ENCODE measurements around the gene KDM5A.

KDM5A gene

DNA sequence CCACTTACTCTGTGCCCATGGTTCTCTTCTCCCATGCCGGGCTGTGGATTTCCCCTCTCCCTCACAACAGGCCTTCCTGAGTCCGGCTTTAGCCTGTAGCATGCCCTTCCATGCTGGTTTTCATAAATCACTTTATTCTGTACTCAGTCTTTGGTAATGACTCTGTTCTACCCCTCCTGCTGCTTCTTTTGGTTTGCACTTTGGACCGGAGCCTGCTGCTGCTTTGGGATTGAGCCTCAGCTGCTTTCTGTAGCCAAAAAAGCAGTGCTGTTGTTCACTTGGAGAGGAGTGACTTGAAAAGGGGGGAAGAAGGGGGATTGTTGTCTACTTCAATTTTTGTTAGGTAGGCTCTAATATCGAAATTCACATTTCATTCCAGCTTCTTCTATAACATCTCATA lies 118.0 kb downstream of the KDM5A start:
- DNase-seq: no peak

- DNase-seq: no peak
Measured at GRCh38 chr12:269191-269590, 119.9 kb downstream of the KDM5A start.

- no peak for DNase-seq
Measured at GRCh38 chr12:268483-268840, 120.7 kb downstream of the KDM5A start.

DNA sequence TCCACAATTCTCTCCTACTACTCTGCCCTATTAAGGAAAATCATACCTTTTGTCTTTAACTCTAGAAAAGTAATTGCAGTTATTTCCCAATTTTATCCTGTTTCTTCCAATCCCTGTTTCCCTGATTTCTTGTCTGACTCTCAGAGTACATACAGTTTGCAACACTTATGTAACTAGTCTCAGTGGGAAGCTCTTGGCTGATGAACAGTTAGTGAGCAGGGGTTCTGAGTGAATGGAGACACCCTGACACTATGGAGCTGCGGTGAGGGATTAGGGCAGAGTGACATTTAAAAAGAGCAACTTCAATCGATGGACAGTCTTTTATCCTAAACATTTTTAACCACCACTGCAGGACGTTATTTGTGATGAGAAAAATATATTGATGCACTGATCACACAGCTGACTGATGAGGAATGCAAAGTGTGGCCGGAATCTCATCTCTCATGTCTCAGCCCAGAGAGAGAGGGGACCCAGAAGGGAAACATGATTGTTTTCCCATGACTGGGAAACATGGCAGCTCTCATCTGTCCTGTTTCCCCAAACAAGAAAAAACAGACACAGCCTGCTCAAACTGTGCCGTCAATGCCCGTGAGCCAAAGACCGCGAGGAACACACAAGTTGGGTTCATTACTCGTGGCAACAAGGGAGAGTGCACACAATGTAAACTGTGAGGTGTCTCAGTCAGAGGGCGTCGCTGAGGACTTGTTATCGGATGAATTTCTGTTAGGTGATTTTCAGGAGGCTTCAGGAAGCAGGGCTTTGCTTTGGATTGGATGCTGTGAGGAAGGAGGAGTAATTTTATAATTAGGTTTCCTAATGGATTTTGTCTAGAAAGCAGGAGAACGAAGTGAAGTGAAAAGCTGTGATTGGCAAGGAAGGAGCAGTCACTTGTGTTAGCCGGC lies 121.3 kb downstream of the KDM5A start:
- DNase-seq: no peak

- DNase-seq: no peak
Measured at GRCh38 chr12:265096-265495, 124.0 kb downstream of the KDM5A start.

DNA sequence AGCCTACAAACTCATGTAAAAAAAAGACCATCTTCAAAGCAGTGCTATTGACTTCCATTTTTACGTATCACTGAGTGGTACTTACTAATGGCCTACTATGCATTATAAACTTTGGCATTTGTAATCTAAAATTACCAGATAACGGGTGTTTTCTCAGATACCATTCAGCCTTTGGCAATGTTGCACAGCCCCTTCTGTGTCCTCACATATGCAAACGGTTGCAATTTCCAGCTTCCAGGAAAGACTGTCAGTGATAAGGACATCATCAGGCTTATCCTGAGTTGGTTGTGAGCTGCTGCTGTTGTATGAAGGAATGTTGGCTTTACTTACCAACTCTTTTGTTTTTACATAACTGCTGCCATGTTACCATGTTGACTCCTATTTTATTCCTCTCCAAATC lies 124.9 kb downstream of the KDM5A start:
- DNase-seq: no peak

GRCh38 chr12:263574-263973 lies 125.5 kb downstream of the KDM5A start:
- no peak for DNase-seq

DNA sequence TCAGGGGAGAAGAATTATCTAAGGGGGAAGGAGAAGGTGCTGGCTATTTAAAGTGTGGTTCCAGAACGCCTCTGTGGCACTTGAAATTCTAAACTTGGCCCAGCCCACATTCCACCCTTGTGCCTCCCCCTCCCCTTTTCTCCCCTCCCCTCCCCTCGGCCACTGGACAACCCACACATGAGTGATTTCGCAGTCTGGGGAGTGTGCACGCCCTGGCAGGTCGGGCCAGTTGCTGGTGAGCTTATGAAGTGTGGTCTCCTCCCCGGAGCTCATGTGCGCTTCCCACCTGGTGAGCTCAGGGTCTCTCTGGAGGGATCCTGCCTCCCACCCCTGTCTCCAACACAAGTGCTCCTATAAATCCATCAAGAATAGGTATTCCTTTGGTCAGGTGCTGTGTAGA lies 126.3 kb downstream of the KDM5A start, which contains the start of gene SLC6A13:
Gene SLC6A13, minus strand, starts transcription at position 20 of the 400 bp plus-strand sequence. CDS start 2,784 bp downstream, outside the sequence.
- DNase-seq: no peak

- DNase-seq: no peak
Measured at GRCh38 chr12:262113-262512, 127.0 kb downstream of the KDM5A start.

DNA sequence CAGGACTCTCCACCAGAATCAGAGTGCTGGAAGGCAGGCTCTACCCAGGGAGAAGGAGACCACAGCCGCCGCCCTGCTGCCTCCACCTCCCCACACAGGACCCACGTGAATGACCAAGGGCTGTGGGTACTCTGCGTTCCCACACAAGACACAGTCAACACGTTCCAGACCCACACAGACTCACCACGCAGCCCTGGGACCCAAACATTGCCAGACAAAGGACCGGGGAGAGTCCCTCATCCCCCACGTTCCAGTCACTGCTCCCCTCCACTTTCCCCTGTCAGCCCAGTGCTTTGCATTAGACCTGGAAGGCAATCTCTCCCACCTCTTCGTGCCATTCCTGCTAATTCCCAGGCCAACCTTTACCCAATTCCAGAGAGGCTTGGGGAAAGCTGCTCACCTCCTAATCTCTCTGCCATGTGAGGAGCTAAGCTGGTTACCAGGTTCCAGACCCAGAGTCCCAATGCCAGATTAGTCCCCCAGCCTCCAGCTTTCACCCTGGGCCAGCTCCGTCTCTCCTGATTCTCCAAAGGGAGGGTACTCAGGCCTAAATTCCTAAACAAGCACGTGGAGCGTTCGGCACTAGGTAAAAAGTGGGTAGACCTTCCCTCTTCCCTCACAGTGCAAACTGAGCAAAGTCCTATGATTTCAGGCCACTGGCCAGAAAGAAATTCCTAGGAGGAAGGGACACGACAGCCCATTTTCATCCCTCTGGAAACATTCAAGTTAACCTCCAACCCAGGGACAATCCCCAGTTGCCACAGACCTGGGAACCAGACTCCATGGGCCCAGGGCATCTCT lies 131.4 kb downstream of the KDM5A start:
- DNase-seq: no peak

GRCh38 chr12:256958-257357 lies 132.2 kb downstream of the KDM5A start:
- no peak for DNase-seq

- no peak for DNase-seq
Measured at GRCh38 chr12:256225-256624, 132.9 kb downstream of the KDM5A start.

DNA sequence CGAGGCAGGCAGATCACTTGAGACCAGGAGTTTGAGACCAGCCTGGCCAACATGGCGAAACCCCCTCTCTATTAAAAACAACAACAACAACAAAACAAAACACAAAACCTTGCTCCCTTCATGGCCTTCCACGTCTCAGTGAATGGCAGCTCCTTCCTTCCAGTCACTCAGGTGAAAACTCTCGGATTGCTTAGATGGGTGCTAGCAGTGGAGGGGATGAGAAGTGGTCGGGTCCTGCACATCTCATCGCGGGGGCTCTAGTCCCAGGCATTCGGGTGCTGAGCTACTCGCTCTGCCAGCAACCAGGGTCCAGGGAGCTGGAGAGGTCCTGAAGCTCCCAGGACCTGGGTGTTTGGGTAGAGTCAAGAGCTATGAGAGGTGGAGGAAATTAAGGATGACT lies 134.2 kb downstream of the KDM5A start:
- no peak for DNase-seq

GRCh38 chr12:254039-254438 lies 135.1 kb downstream of the KDM5A start:
- DNase-seq: no peak

DNA sequence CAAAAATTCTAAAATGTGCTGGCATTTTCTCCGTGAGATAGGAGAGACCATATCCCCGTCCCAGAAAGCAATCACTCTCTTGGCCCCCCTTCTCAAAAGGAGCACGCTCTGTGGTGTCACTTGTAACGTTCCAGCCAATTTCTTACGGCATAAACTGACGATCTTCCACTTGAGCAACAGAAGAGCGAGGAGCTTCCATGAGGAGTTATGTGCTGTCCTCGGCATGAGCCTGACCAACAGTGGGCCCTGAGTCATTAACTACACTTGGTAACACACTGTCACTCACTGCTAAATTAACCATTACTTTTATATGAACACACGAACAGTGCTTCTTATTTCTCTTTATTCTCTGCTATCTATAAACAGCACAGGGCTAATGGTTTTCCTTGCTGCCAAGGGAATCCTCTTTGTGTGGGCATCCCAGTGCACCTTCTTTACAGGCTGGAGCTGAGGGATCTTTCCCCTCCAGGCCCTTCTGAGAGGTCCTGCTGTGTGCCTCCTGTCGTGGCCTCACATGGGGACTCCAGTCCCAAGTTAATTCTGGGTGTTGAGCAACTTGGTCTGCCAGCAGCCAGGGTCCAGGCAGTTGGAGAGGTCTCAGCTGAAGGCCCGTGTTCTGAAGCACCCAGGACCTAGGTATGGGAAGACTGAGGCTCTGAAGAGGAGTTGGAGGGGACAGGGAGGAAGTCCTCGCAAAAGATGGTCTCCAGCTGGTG lies 135.8 kb downstream of the KDM5A start:
- DNase-seq: no peak

GRCh38 chr12:252636-253035 lies 136.5 kb downstream of the KDM5A start:
- DNase-seq: no peak

DNA sequence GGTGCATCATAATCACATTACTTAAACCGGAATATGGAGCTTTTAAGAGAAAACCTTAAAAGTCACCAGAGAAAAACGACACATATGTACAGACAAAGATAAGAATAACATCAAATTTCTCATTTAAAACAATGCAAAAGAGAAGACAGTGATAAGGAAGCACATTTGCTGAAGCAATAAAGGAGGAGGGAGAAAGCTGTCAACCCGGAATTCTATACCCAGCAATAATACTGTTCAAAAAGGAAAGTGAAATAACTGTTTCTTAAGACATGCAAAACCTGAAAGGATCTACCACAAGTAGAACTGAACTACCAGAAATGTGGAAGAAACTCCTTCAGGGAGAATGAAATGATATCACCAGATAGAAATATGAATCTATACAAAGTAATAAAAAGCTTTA lies 141.8 kb downstream of the KDM5A start:
- DNase-seq: no peak

GRCh38 chr12:243381-243780 lies 145.7 kb downstream of the KDM5A start:
- DNase-seq: no peak

- no peak for DNase-seq
Measured at GRCh38 chr12:242496-242895, 146.6 kb downstream of the KDM5A start.

- DNase-seq: no peak
Measured at GRCh38 chr12:241266-241665, 147.9 kb downstream of the KDM5A start.

DNA sequence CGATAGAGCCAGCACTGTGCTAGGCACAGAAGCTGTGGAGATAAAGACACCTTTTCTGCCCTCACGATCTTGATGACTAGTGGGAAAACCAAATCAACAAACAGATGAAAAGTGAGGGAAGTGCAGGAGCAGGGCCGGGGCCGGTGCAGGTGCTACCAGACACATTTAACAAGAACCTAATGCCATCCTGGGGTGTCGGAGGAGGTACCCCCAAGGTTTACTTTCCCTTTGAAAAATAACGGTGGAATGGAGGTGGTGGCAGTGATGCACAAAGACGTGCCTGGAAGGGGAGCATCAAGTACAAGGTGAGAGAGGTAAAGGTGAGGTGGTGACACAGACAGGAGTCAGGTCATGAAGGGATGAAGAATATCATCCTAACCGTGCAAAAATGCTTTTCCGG lies 148.6 kb downstream of the KDM5A start:
- no peak for DNase-seq

DNA sequence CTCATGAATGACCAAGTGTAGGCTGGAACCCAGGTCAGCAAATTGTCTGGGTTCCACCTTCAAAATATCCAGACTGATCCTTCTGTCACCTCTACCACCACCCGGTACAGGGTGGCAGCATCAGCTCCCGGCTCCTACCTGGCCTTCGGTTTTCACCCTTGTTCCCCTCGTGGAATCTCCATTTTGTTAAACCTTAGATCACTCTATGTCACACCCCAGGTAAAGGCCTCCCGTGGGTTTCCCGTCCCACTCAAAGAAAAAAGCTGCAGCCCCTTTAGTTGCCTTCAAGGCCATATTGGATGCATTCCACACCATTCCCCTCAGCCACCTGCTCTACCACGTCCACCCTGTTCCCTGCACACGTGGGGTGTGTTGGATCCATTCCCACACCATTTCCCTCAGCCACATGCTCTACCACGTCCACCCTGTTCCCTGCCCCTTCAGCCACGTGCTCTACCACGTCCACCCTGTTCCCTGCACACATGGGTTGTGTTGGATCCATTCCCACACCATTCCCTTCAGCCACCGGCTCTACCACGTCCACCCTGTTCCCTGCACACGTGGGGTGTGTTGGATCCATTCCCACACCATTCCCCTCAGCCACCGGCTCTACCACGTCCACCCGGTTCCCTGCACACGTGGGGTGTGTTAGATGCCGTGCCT lies 150.3 kb downstream of the KDM5A start:
- DNase-seq: no peak

DNA sequence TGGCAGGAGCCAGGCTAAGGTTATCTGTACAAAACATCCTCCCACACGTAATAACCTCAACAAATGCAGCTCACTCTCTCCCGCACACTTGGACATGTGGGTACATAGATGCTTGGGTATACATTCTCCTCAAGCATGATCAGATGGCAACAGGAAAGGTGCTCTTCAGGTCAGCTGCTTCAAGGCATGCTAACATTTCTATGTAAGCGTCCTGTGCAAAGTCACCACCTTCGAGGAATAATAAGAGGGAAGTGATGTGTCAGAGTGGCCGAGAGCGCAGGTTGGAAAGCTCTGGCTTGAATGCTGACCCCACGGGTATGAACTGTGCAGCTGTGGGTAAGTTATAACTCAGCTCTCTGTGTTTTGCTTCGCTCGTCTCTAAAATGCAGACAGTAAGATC lies 151.0 kb downstream of the KDM5A start:
- DNase-seq: no peak
